AML-193 (cell line): ENCODE data around the gene CDK14.
"Not testable (repeated sequence)": the region's sequence is repeated elsewhere in the genome, so short reads cannot be mapped to it uniquely, and the experiment has no call there.

Source experiments
- DNase-seq, 2 experiments: peaks; one replicate each; lab custom pipeline; 2025; lab: John Stamatoyannopoulos, UW

Gene CDK14

GRCh38 chr7:90757565-90757950 lies 161.4 kb downstream of the CDK14 start:
- not testable (repeated sequence) for DNase-seq

GRCh38 chr7:90758933-90759562 lies 162.9 kb downstream of the CDK14 start:
- no peak for DNase-seq

- no peak for DNase-seq
These were observed 163.6 kb downstream of the CDK14 start for GRCh38 chr7:90759710-90760109.

GRCh38 chr7:90760892-90761291 lies 164.8 kb downstream of the CDK14 start:
- DNase-seq, result no peak

DNA sequence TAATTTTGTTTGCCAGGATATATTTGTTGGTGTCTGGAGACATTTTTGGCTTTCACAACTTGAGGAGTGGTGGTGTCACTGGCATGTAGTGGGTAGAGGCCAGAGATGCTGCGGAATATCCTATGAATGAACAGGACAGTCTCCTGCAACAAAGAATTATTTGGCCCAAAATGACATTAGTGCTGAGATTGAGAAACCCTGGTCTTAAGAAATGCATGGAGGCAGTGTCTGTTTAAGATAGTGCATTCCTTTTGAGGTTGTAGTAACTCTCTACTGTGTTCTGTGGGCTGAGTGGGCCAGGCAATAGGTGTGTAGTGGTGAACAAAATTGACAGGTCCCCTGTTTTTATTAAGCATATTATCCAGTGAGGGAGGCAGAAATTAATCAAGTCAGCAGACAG lies 165.5 kb downstream of the CDK14 start:
- no peak for DNase-seq

- DNase-seq, result no peak
These were observed 167.0 kb downstream of the CDK14 start for GRCh38 chr7:90763108-90763507.

DNA sequence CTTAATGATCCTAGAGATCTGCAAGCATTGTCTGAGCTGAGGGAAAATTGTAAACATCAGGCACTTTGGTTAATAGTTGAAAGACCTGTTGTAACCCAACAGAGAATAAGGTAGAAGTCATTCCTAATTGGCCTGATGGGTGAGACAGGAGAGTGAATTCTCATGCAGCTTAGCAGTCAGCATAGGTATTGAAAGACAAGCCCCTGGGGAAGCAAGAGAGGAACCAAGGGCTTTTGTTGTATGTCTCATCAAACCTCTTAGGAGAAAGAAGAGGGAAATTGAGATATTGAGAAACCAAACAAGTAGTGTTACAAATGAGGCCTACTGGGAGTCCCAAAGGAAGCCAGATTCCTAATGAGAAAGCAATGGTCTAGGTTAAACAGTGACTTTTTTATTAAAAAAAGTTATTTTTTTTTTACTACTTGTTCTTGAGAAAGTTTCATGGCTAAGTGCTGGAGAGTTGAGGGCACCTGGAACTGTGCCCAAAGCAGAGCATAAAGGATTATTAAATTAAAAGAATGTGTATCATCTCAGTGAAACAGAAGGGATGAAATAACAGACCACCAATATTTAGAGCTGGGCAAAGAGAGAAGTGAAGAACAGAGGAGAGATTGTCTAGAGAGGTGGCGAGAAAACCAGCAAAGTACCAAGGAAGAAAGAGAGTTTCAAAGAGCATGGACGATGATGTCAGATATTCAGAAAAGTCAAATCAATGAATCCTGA lies 168.9 kb downstream of the CDK14 start:
- DNase-seq, result no peak

DNA sequence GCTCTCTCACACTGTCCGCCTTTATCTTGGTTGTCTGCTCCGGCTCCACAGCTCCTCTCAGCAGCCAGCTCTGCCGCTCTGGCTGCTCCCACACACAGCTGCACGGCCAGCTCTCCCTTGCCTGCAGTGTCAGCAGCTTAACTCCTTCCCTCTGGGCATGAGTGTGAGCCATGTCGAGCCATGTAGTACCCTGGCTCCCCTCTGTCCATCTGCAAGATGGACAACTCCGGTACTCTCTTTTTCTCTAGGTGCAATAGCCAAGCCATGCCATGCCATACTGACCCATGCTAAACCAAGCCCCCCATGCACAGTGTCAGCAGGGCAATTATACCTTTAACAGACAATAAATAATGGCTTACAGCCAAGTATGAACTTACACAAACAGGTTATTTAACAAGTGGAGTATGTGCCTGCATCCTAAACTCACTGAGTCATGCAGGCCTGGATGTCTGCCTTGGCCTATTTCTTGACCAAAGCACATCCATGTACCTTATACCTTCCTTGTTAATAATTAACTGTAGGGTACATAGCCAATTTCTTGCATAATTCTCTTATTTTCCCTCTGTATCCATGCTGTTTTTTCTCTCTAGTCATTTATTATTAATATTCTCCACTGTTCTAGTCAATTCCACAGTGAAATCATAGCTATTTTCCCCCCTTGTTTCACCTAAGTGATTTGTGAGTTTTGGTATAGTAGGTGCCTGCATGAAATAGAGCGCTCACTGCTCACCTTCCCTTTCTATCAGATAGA lies 170.9 kb downstream of the CDK14 start:
- DNase-seq, result no peak

DNA sequence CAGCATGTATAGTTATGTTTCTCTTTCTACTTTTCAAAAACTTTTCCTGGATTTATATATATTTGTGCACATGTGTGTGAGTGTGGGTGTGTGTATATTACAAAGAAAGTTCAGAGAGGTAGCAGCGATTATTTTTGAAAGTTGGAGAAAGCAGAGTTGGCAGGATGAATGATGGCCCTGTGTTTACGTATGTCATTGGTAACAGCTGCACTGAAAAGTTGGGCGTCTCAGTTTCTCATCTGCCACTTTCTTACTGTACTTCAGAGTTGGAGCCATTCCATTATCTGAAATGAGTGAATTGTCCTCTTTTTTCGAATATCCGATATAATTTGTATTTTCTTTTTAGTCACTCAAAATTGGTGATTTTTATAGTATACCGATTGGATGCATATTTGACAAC lies 172.2 kb downstream of the CDK14 start:
- DNase-seq, result no peak

DNA sequence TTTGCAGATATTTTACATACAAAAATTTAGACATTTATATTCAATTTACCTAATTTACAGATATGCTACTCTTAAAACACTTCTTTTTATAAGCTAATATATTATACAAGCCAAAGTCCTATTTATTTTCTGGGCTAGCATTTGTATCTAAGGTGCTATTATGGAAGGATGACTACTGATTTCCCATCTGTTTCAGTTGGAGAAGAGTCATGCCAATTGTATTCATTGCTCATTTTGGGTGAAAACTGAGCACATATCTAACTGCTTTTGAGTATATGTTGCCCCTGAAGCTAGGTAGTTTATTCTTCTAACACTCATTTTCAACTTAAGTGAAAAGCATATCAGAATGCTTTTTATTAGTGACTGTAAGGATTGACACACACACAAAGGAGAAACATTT lies 172.9 kb downstream of the CDK14 start:
- no peak for DNase-seq

DNA sequence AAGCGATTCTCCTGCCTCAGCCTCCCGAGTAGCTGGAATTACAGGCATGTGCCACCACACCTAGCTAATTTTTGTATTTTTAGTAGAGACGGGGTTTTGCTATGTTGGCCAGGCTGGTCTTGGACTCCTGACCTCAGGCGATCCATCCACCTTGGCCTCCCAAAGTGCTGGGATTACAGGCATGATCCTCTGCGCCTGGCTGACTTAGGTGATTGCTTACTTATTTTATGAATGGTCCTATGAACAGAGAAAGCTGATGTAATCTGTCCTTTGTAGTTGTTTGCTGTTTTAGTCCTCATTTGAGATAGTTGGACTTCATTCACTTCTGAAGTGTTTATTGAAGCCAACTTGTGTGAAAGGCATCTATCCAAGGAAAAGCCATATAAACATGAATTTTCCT lies 173.4 kb downstream of the CDK14 start:
- DNase-seq, result not testable (repeated sequence)

DNA sequence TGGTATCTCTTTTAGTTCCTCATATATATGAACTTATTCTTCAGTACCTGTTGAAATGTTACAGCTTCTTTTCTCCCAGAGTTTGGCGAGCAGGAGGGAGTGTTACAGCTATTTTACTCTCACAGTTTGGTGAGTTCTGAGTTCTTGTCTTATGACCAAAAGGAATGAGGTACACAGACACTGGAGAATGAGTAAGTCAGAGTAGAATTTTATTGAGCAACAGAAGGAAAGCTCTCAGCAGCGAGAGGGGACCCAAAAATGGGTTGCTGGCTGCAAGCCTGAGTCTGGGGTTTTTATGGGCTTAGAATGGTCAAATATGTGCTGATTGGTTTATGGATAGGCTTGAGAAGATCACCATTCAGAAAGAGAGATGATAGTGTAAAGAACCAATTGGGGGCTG lies 175.2 kb downstream of the CDK14 start:
- DNase-seq, result no peak

GRCh38 chr7:90772410-90772809 lies 176.3 kb downstream of the CDK14 start:
- no peak for DNase-seq

DNA sequence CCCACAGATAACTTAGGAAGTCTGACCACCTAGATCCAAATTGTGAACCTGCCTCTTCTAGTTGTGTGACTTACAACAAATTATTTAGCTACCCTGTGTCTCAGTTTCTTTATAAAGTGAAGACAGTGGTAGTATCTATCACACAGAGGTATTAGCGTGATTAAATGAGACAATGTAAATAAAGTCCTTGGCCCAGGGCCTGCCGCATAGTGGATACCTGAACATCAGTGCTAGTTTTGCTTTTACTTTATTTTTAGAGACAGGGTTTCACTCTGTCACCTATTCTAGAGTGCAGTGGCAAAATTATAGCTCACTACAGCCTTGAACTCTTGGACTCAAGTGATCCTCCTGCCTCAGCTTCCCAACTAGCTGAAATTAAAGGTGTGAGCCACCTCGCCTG lies 177.1 kb downstream of the CDK14 start:
- no peak for DNase-seq

DNA sequence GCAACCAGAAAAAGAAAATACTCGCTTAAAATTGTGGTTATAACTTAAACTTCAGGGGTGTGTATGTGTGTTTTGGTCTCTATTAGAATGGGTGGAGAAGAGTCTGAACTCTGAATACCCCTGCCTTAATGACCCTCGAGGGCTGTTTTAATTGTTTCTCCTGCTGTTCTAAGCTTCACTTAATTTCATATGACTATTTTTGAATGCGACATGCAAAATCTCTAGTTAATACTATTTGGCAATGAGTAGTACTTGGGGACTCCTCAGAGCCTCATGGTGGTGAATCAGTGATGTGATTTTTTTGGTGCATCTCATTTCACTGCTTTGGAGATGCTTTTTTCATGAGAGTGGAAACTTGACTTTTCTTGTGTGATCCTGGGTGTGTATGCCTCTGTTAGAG lies 178.6 kb downstream of the CDK14 start:
- DNase-seq, result no peak

GRCh38 chr7:90775383-90775965 lies 179.4 kb downstream of the CDK14 start:
- DNase-seq, result no peak

GRCh38 chr7:90777041-90777440 lies 180.9 kb downstream of the CDK14 start:
- DNase-seq, result no peak

- DNase-seq, result no peak
These were observed 181.3 kb downstream of the CDK14 start for GRCh38 chr7:90777465-90777864.

GRCh38 chr7:90777886-90778285 lies 181.8 kb downstream of the CDK14 start:
- DNase-seq, result no peak

DNA sequence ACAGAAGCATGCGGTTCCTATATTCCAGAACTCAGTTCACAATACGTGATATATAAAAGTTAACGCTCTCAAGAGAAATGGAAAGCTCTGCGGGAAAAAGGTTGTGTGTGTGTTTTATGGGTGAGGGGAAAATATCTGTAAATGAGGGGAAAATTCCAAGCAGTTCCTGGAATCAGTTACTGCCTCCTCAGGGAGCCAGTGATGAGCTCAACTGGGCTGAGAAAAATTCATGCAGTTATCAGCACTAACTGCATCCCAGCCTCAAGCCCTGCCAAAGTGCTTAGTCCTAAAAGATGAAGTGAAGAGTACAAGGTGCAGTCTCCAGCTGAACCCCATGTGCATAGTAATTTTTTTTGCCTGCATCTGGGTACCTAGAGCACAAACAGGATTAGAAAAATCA lies 191.9 kb downstream of the CDK14 start:
- no peak for DNase-seq

DNA sequence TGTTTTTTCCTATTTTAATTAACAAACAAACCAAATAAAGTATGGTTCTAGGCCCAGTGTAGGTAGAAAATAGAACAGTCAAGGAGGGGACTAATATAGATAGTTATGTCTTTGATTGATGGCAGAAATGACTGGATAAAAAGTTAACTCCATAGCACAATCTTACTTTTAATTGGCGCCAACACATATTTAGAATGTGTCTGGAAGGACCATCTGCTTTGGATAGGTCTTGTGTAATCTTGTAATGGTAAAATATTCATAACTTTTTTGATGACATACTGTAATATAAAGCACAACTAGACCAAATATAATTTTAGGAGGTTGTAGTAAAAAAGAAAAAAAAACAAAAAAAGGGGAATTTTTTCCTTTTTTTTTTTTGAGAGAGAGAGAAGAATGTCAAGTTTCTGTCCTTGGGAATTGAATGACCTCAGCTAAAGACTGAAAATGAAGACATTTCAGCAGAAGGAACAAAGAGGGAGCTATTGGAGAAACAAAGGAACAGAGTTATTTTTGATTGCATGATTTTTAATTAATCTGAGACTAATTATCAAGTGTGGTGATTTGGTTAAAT lies 193.7 kb downstream of the CDK14 start:
- DNase-seq, result no peak

DNA sequence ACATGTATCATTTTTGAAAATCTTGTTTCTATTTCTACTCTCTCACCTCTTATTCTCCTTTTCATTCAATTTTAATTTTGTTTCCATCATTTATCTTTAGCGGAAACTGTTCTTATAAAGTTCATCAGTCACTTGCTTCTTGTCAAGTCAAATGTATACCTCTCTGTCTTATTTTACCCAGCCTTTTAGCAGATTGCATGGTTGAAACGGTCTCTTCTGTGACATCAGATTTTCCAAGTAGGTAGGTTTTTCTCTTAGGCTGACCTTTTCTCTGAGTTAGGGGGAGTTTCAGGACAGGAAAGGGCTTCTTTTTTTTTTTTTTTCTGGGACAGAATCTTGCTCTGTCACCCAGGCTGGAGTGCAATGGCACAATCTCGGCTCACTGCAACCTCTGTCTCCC lies 195.5 kb downstream of the CDK14 start:
- no peak for DNase-seq

- no peak for DNase-seq
These were observed 196.2 kb downstream of the CDK14 start for GRCh38 chr7:90792301-90792700.
